Neural progenitor cell (in vitro differentiated cells): ENCODE measurements around the gene TMSB4X. TPM values are rescaled to one million over a fixed set of nuclear protein-coding genes. Genes with fewer than 3 reads are reported as not detected.

ENCODE experiments used
- DNase-seq: peaks from one replicate; pipeline ENCODE4 v3.0.0-alpha.2; 2016; ENCODE audit warnings: low spot score
- H2AFZ ChIP-seq: fragments of 200-600 bp; sonication (generic); replicated peaks from 2 replicates; pipeline ENCODE4 v1.6.1; 2016; ENCODE audit warnings: antibody characterized with exemption
- H3F3A ChIP-seq: fragments of 200-600 bp; sonication (generic); 2 replicates; pipeline ENCODE4 v1.6.1; 2016; ENCODE audit warnings: antibody characterized with exemption, low read depth
- H3K27ac ChIP-seq: fragments of 200-600 bp; sonication (generic); 2 replicates; pipeline ENCODE4 v1.5.1; 2016; ENCODE audit warnings: mild to moderate bottlenecking
- H3K27me3 ChIP-seq: fragments of 200-600 bp; sonication (generic); 2 replicates; pipeline ENCODE4 v1.6.1; 2016; ENCODE audit warnings: mild to moderate bottlenecking, moderate library complexity
- H3K36me3 ChIP-seq: fragments of 200-600 bp; sonication (generic); 2 replicates; pipeline ENCODE4 v1.5.1; 2016
- H3K4me1 ChIP-seq: fragments of 200-600 bp; sonication (generic); 2 replicates; pipeline ENCODE4 v1.6.1; 2016; ENCODE audit warnings: mixed run types
- H3K4me2 ChIP-seq: fragments of 200-600 bp; sonication (generic); 2 replicates; pipeline ENCODE4 v1.6.1; 2016
- H3K4me3 ChIP-seq: fragments of 200-600 bp; sonication (generic); 2 replicates; pipeline ENCODE4 v1.5.1; 2016
- H3K79me2 ChIP-seq: fragments of 200-600 bp; sonication (generic); 2 replicates; pipeline ENCODE4 v1.6.1; 2016; ENCODE audit warnings: low read depth
- H3K9ac ChIP-seq: fragments of 200-600 bp; sonication (generic); 2 replicates; pipeline ENCODE4 v1.6.1; 2016
- H3K9me3 ChIP-seq: fragments of 200-600 bp; sonication (generic); 2 replicates; pipeline ENCODE4 v1.5.1; 2016; ENCODE audit warnings: low read depth
- H4K20me1 ChIP-seq: fragments of 200-600 bp; sonication (generic); 2 replicates; pipeline ENCODE4 v1.6.1; 2016; ENCODE audit warnings: low read depth
- H3K27ac Mint-ChIP-seq: 3 replicates; pipeline ENCODE4 v1.8.0; 2021; ENCODE audit warnings: mixed read lengths
- H3K27me3 Mint-ChIP-seq: 2 replicates; pipeline ENCODE4 v1.8.0; 2022; ENCODE audit warnings: low read depth, mild to moderate bottlenecking, inconsistent platforms, moderate library complexity, mixed read lengths; ENCODE audit not compliant: insufficient read depth
- H3K36me3 Mint-ChIP-seq: 3 replicates; pipeline ENCODE4 v1.8.0; 2021; ENCODE audit warnings: mixed read lengths
- H3K4me1 Mint-ChIP-seq: 3 replicates; pipeline ENCODE4 v1.8.0; 2021; ENCODE audit warnings: mixed read lengths
- H3K4me3 Mint-ChIP-seq: 3 replicates; pipeline ENCODE4 v1.8.0; 2021; ENCODE audit warnings: mild to moderate bottlenecking, moderate library complexity, mixed read lengths
- H3K9me3 Mint-ChIP-seq: 3 replicates; pipeline ENCODE4 v1.8.0; 2020; ENCODE audit warnings: mixed read lengths
- EZH2 ChIP-seq: fragments of 200-600 bp; sonication (generic); IDR thresholded peaks from 2 replicates; pipeline ENCODE4 v1.6.1; 2017; ENCODE audit warnings: antibody characterized with exemption, mild to moderate bottlenecking, moderate library complexity
- EZH2phosphoT487 ChIP-seq: fragments of 200-600 bp; sonication (generic); IDR thresholded peaks from 2 replicates; pipeline ENCODE4 v1.6.1; 2017; ENCODE audit warnings: antibody characterized with exemption
- total RNA-seq: library from RNA; depleted of rRNA; stranded (reverse); fragments of >200 nt; gene quantifications from 2 replicates; pipeline ENCODE4 v1.2.3, GENCODE V29; 2015; ENCODE audit warnings: low replicate concordance
- TF ChIP-seq, protein P1 (sequence below): fragments of 200-600 bp; sonication (generic); IDR thresholded peaks from 2 replicates; pipeline ENCODE4 v1.5.1; 2017; ENCODE audit warnings: antibody characterized with exemption, mild to moderate bottlenecking

TMSB4X gene
- total RNA-seq, 1 donor from 2014 or later = 3,462 TPM

DNA sequence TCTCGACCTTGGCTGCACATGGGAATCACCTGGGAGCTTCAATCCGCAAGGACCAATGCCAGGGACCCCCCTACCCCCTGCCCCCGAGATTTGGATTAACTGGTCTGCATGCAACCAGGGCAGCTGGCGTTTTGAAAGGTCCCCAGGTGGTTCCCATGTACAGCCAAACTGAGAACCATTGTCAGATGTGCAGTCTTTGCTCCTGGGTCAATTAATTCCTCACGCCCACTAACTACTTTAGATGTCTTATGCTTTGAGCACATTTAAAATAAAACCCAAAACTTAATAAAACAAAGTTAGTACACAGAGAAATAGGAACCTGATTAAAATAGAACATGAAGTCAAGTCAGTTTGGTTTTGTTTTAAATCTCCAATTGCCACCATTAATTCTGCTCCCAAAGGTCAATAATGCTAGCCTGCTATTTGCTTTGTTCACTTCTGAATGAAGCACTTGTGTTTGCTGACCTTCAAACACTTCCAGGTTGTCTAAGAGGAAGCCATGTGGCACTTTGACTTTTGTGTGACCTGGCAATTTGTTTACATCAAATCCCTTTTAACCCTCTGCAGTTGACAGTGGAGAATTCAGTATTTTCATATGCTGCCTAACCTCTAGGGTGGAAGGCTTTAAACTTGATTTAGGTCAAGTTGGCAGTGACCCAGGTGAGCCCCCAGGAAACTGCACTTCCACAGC lies 27.2 kb upstream of the TMSB4X start:
- Histone ChIP-seq H3F3A (peaks cover 12% of the 10 kb centered on the region), H3K36me3 (no peaks in the 10 kb centered on the region), H3K27me3 (no peaks in the 10 kb centered on the region), H3K4me2 (peak overlapping the region; percentile 17), H3K9me3 (no peaks in the 10 kb centered on the region), H3K4me1 (peaks cover 25% of the 10 kb centered on the region), H2AFZ (no peak overlapping the region), H4K20me1 (no peaks in the 10 kb centered on the region), H3K4me3 (no peak overlapping the region), H3K9ac (no peak overlapping the region), H3K79me2 (no peaks in the 10 kb centered on the region), H3K27ac (peak overlapping the region; percentile 13)
- Mint-ChIP-seq H3K27ac (no peak overlapping the region), H3K27me3 (no peaks in the 10 kb centered on the region), H3K36me3 (no peaks in the 10 kb centered on the region), H3K4me3 (no peak overlapping the region), H3K9me3 (peaks cover 3% of the 10 kb centered on the region), H3K4me1 (peaks cover 29% of the 10 kb centered on the region)
- TF ChIP-seq EZH2phosphoT487 (no peak), EZH2 (no peak)
- TF ChIP-seq, protein P1, sequence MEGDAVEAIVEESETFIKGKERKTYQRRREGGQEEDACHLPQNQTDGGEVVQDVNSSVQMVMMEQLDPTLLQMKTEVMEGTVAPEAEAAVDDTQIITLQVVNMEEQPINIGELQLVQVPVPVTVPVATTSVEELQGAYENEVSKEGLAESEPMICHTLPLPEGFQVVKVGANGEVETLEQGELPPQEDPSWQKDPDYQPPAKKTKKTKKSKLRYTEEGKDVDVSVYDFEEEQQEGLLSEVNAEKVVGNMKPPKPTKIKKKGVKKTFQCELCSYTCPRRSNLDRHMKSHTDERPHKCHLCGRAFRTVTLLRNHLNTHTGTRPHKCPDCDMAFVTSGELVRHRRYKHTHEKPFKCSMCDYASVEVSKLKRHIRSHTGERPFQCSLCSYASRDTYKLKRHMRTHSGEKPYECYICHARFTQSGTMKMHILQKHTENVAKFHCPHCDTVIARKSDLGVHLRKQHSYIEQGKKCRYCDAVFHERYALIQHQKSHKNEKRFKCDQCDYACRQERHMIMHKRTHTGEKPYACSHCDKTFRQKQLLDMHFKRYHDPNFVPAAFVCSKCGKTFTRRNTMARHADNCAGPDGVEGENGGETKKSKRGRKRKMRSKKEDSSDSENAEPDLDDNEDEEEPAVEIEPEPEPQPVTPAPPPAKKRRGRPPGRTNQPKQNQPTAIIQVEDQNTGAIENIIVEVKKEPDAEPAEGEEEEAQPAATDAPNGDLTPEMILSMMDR = no peak
- no peak for DNase-seq

DNA sequence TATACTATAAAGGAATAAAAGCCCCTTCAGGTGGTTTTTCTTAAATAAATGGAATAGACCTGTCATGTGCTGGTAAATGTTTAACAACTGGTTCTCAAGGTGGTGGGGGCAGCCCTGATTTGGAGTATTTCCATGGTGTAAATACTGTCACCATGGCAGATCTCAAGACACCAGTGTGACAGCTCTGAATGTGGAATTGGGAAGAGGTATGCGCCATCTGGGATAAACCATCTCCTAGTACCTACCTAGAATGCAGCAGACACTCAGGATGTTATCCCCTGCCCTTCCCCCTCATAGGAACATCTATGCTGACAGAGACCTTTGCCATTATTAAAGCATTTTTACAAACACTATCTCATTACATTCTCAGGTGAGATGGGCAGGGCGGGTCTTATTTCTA lies 26.4 kb upstream of the TMSB4X start:
- no peaks in the 10 kb centered on the region for H3K36me3 Mint-ChIP-seq
- peaks cover 29% of the 10 kb centered on the region for H3K4me1 Mint-ChIP-seq
- peaks cover 2% of the 10 kb centered on the region for H3K9me3 Mint-ChIP-seq
- Histone ChIP-seq H3K9me3 (no peaks in the 10 kb centered on the region), H3K36me3 (no peaks in the 10 kb centered on the region), H3K4me3 (no peak overlapping the region), H3K4me2 (no peak overlapping the region), H3K9ac (no peak overlapping the region), H3K27me3 (no peaks in the 10 kb centered on the region), H3K27ac (no peak overlapping the region), H3F3A (peaks cover 12% of the 10 kb centered on the region), H4K20me1 (no peaks in the 10 kb centered on the region), H2AFZ (no peak overlapping the region), H3K4me1 (peaks cover 25% of the 10 kb centered on the region), H3K79me2 (no peaks in the 10 kb centered on the region)
- H3K4me3 Mint-ChIP-seq = no peak overlapping the region
- no peaks in the 10 kb centered on the region for H3K27me3 Mint-ChIP-seq
- no peak for TF ChIP-seq EZH2
- no peak for TF ChIP-seq EZH2phosphoT487
- TF ChIP-seq, protein P1 = no peak
- no peak overlapping the region for H3K27ac Mint-ChIP-seq
- DNase-seq = no peak

DNA sequence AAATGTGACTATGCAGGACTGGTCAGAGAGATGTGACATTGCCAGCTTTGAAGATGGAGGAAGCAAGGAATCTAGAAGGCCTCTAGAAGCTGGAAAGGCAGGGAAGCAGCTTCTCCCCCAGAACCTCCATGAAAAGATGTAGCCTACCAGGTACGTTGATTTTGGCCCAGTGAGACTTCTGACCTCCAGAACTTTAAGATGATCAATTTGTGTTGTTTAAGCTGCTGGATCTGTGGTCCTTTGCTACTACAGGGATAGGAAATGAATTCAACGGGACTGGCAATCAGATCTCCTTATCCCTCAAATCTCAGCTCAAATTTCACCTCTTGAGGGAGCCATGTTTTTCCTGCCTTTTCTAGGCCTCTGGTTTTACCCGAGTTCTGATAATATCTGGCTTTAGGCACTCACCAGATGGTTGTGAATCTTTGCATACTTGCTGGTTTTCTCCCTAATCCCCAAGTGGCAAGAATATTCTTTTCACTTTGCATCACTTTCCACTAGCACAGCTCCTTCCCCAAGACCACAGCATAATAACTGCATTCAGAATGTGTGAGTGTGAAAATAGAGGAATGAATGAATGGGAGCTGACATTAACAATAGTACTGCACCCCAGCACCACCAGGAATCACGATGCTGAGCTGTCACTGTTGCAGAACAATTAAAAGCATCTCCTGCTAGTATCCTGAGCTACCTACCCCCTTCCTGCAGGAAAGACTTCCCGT lies 25.5 kb upstream of the TMSB4X start:
- Mint-ChIP-seq H3K9me3 (peaks cover 4% of the 10 kb centered on the region), H3K27ac (no peak overlapping the region), H3K4me1 (peaks cover 29% of the 10 kb centered on the region), H3K36me3 (no peaks in the 10 kb centered on the region), H3K27me3 (no peaks in the 10 kb centered on the region), H3K4me3 (no peak overlapping the region)
- no peak overlapping the region for H2AFZ ChIP-seq
- no peak overlapping the region for H3K4me3 ChIP-seq
- no peak for DNase-seq
- no peaks in the 10 kb centered on the region for H4K20me1 ChIP-seq
- no peak overlapping the region for H3K9ac ChIP-seq
- no peaks in the 10 kb centered on the region for H3K79me2 ChIP-seq
- TF ChIP-seq, protein P1 = no peak
- TF ChIP-seq EZH2phosphoT487 (no peak), EZH2 (no peak)
- peaks cover 12% of the 10 kb centered on the region for H3F3A ChIP-seq
- peaks cover 25% of the 10 kb centered on the region for H3K4me1 ChIP-seq
- no peaks in the 10 kb centered on the region for H3K9me3 ChIP-seq
- H3K4me2 ChIP-seq = no peak overlapping the region
- H3K27me3 ChIP-seq = no peaks in the 10 kb centered on the region
- H3K27ac ChIP-seq = no peak overlapping the region
- H3K36me3 ChIP-seq = no peaks in the 10 kb centered on the region
